CD14-positive monocyte (primary cell): ENCODE results near the gene TNNT2. TPM values are rescaled to one million over a fixed set of nuclear protein-coding genes. Genes with fewer than 3 reads are reported as not detected.

ENCODE experiments used
- DNase-seq, 3 donors: peaks; one replicate each; pipeline ENCODE4 v3.0.0-alpha.2; 2011 to 2022
- H2AFZ ChIP-seq: 2 replicates; pipeline ENCODE4 v1.6.0; 2012; ENCODE audit warnings: mild to moderate bottlenecking, low read depth, low read length, inconsistent platforms; ENCODE audit not compliant: insufficient read depth, poor library complexity, severe bottlenecking
- H3K27ac ChIP-seq, 2 donors: 1 replicate in 1 of 2; 2 replicates in 1 of 2; pipeline ENCODE4 v1.5.1; 2012 to 2013; ENCODE audit warnings: low read length in 2 of 2, control low read depth in 1 of 2, inconsistent platforms in 1 of 2, low read depth in 1 of 2, mild to moderate bottlenecking in 1 of 2
- H3K27me3 ChIP-seq, 2 donors: one replicate each; pipeline versions ENCODE4 v1.6.0 to v1.6.1; 2011 to 2013; ENCODE audit warnings: low read length in 2 of 2; ENCODE audit not compliant: control insufficient read depth in 2 of 2, insufficient read depth in 2 of 2
- H3K36me3 ChIP-seq, 2 donors: replicated peaks in 1 of 2; 1 replicate in 1 of 2; 2 replicates in 1 of 2; pipeline versions ENCODE4 v1.5.1 to v1.6.1; 2012 to 2013; ENCODE audit warnings: low read length in 2 of 2, control low read depth in 1 of 2, inconsistent platforms in 1 of 2, mild to moderate bottlenecking in 1 of 2; ENCODE audit not compliant: insufficient read depth in 2 of 2, control insufficient read depth in 1 of 2
- H3K4me1 ChIP-seq, 2 donors: 1 replicate in 1 of 2; 2 replicates in 1 of 2; pipeline versions ENCODE4 v1.5.1 to v1.6.1; 2012 to 2013; ENCODE audit warnings: low read length in 2 of 2, control low read depth in 1 of 2, inconsistent platforms in 1 of 2, mild to moderate bottlenecking in 1 of 2, moderate library complexity in 1 of 2; ENCODE audit not compliant: insufficient read depth in 2 of 2, control insufficient read depth in 1 of 2
- H3K4me2 ChIP-seq: replicated peaks from 2 replicates; pipeline ENCODE3; 2012; ENCODE audit warnings: low read length, moderate library complexity, mild to moderate bottlenecking; ENCODE audit not compliant: poor library complexity, severe bottlenecking; ENCODE audit errors: extremely low read depth
- H3K4me3 ChIP-seq, 3 experiments: fragments of 200-600 bp in 1 of 3; sonication (generic) in 1 of 3; replicated peaks in 1 of 3; 1 replicate in 2 of 3; 2 replicates in 1 of 3; pipeline ENCODE4 v1.5.1; 2011 to 2013; ENCODE audit warnings: low read length in 3 of 3, mild to moderate bottlenecking in 3 of 3, control low read depth in 2 of 3, low read depth in 2 of 3, inconsistent platforms in 1 of 3, moderate library complexity in 1 of 3
- H3K79me2 ChIP-seq: 2 replicates; pipeline ENCODE4 v1.6.0; 2012; ENCODE audit warnings: mild to moderate bottlenecking, control low read depth, inconsistent platforms, low read length, moderate library complexity; ENCODE audit not compliant: insufficient read depth
- H3K9ac ChIP-seq: 2 replicates; pipeline ENCODE4 v1.6.0; 2017; ENCODE audit warnings: low read length, mild to moderate bottlenecking; ENCODE audit not compliant: insufficient read depth, poor library complexity, severe bottlenecking
- H3K9me3 ChIP-seq, 2 donors: replicated peaks in 1 of 2; 1 replicate in 1 of 2; 2 replicates in 1 of 2; pipeline versions ENCODE4 v1.5.1 to v1.6.1; 2012 to 2013; ENCODE audit warnings: low read length in 2 of 2, control low read depth in 1 of 2; ENCODE audit not compliant: control insufficient read depth in 1 of 2, insufficient read depth in 1 of 2
- H4K20me1 ChIP-seq: 2 replicates; pipeline ENCODE4 v1.6.0; 2012; ENCODE audit warnings: mild to moderate bottlenecking, low read length, control low read depth, moderate library complexity; ENCODE audit not compliant: insufficient read depth
- H3K27ac Mint-ChIP-seq, 7 donors: one replicate each; pipeline ENCODE4 v1.8.0; 2020; ENCODE audit warnings: mild to moderate bottlenecking in 7 of 7, mixed read lengths in 7 of 7, moderate library complexity in 6 of 7, inconsistent platforms in 2 of 7
- H3K27me3 Mint-ChIP-seq, 3 donors: one replicate each; pipeline ENCODE4 v1.8.0; 2021 to 2022; ENCODE audit warnings: low read depth in 3 of 3, mild to moderate bottlenecking in 3 of 3, mixed read lengths in 3 of 3, moderate library complexity in 3 of 3, inconsistent platforms in 1 of 3
- H3K36me3 Mint-ChIP-seq, 2 donors: one replicate each; pipeline ENCODE4 v1.8.0; 2020; ENCODE audit warnings: mixed read lengths in 2 of 2, inconsistent platforms in 1 of 2, mild to moderate bottlenecking in 1 of 2
- H3K4me1 Mint-ChIP-seq: one replicate; pipeline ENCODE4 v1.8.0; 2020; ENCODE audit warnings: mild to moderate bottlenecking, mixed read lengths
- H3K4me3 Mint-ChIP-seq, 2 donors: one replicate each; pipeline ENCODE4 v1.8.0; 2020; ENCODE audit warnings: mild to moderate bottlenecking in 2 of 2, mixed read lengths in 2 of 2, moderate library complexity in 1 of 2
- H3K9me3 Mint-ChIP-seq, 7 donors: one replicate each; pipeline ENCODE4 v1.8.0; 2020 to 2022; ENCODE audit warnings: mixed read lengths in 7 of 7, mild to moderate bottlenecking in 6 of 7, moderate library complexity in 6 of 7, inconsistent platforms in 2 of 7
- WGBS: methylation state at CpG from one replicate; pipeline ENCODE4 v1.1.5; 2013; ENCODE audit warnings: missing lambda C conversion rate; ENCODE audit not compliant: insufficient coverage; 5-methylcytosine and 5-hydroxymethylcytosine counted together
- intact Hi-C, 2 donors: fragments of 100-400 bp; cut with micrococcal nuclease; formaldehyde crosslinking; loops; one replicate each; pipeline versions ENCODE4 v1.15.0 to v1.15.1; 2023
- polyA plus RNA-seq, 3 donors: library from polyadenylated mRNA; depleted of rRNA in 1 of 3; unstranded in 2 of 3; stranded (reverse) in 1 of 3; fragments of 300-500 nt in 2 of 3; fragments of >200 nt in 1 of 3; fragmentation: Illumina TruSeq in 2 of 3; gene quantifications; 1 replicate in 2 of 3; 2 replicates in 1 of 3; pipeline ENCODE4 v1.2.3, GENCODE V29; 2012 to 2021
- TF ChIP-seq, protein P1 (sequence below): fragments of 200-600 bp; IDR thresholded peaks from one replicate; pipeline ENCODE4 v1.8.0; 2022; ENCODE audit warnings: antibody characterized with exemption, mild to moderate bottlenecking

The TNNT2 gene
- polyA plus RNA-seq, 3 donors = not detected

DNA sequence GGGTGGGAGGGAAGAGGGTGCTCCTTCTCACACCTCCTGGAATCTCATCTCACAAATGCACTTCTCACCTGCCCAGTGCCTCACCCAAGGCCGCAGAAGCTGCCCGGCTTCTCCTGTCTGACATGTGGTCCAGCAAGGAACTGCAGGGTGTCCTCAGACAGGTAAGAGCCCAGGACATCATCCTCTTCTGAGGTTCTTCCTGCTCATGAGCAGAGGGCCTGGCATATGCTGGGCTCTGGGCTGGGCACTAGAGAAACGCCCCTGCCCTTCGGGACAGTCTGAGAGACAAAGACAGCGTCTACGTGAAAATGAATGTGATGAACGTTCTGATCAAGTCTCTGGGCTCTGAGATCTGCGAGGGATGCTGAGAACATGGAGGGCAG is 51.8 kb downstream of the TNNT2 start:
- no peak overlapping the region for H3K4me3 ChIP-seq
- no peak overlapping the region for H2AFZ ChIP-seq
- 94% methylated on average over 8 of the region's 8 CpGs for WGBS
- no peaks in the 10 kb centered on the region for H3K4me1 ChIP-seq
- TF ChIP-seq, protein P1, sequence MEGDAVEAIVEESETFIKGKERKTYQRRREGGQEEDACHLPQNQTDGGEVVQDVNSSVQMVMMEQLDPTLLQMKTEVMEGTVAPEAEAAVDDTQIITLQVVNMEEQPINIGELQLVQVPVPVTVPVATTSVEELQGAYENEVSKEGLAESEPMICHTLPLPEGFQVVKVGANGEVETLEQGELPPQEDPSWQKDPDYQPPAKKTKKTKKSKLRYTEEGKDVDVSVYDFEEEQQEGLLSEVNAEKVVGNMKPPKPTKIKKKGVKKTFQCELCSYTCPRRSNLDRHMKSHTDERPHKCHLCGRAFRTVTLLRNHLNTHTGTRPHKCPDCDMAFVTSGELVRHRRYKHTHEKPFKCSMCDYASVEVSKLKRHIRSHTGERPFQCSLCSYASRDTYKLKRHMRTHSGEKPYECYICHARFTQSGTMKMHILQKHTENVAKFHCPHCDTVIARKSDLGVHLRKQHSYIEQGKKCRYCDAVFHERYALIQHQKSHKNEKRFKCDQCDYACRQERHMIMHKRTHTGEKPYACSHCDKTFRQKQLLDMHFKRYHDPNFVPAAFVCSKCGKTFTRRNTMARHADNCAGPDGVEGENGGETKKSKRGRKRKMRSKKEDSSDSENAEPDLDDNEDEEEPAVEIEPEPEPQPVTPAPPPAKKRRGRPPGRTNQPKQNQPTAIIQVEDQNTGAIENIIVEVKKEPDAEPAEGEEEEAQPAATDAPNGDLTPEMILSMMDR = no peak
- H4K20me1 ChIP-seq = no peaks in the 10 kb centered on the region
- intact Hi-C loops = no loop called here
- H3K4me2 ChIP-seq = no peak overlapping the region
- no peaks in the 10 kb centered on the region for H3K79me2 ChIP-seq
- Mint-ChIP-seq H3K4me3 (no peak overlapping the region), H3K27ac (peak overlapping the region in 1 of 7 donors; percentile 37), H3K4me1 (no peaks in the 10 kb centered on the region), H3K36me3 (no peaks in the 10 kb centered on the region), H3K9me3 (no peaks in the 10 kb centered on the region), H3K27me3 (peaks cover 8 to 11% (median 9%) of the 10 kb centered on the region in 3 donors)
- H3K9me3 ChIP-seq = no peaks in the 10 kb centered on the region
- H3K27ac ChIP-seq = no peak overlapping the region
- no peak for DNase-seq
- no peaks in the 10 kb centered on the region for H3K36me3 ChIP-seq
- H3K27me3 ChIP-seq = no peaks in the 10 kb centered on the region
- H3K9ac ChIP-seq = no peak overlapping the region

DNA sequence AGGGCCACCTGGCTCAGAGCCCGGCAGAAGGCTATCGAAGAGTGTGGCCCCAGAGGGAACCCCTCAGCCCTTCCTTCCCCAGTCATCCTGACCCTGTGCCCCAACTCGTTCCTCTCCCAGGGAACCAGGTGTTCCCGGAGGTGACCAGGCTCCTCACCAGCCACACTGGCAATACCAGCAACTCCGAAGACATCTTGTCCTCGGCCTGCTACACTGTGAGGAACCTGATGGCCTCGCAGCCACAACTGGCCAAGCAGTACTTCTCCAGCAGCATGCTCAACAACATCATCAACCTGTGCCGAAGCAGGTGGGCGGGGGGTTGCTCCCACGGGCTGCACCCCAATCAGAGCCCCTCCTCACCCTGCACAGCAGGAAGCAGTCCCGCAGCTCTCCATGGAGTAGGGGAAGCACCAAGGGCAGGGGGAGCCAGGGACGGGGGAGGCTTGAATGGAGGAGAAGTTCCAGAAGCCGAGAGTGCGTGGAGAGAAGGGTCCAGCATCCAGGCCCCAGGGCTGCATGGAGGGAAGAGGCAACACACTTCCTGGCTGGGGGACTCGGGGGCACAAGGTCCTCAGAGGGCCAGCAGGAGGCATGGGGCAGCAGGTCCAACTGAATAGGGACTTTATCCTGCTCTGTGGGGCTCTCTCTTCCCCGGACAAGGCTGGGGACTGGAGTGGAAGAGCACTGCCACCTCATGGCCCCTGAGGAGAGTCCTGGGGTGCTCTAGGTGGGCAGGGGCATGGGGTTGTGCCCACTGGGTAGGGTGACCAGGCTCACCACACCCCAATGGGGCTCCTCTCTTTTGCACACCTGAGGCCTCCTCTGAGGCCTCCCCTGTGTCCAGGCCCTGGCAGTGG is 52.4 kb downstream of the TNNT2 start:
- Histone ChIP-seq H4K20me1 (no peaks in the 10 kb centered on the region), H3K36me3 (no peaks in the 10 kb centered on the region), H3K9me3 (no peaks in the 10 kb centered on the region), H3K27ac (no peak overlapping the region), H2AFZ (no peak overlapping the region), H3K4me1 (no peaks in the 10 kb centered on the region), H3K4me3 (no peak overlapping the region), H3K79me2 (no peaks in the 10 kb centered on the region), H3K9ac (no peak overlapping the region), H3K4me2 (no peak overlapping the region), H3K27me3 (no peaks in the 10 kb centered on the region)
- intact Hi-C loops = no loop called here
- Mint-ChIP-seq H3K4me1 (no peaks in the 10 kb centered on the region), H3K9me3 (no peaks in the 10 kb centered on the region), H3K4me3 (no peak overlapping the region), H3K27ac (no peak overlapping the region), H3K27me3 (peaks cover 7 to 11% (median 7%) of the 10 kb centered on the region in 3 donors), H3K36me3 (no peaks in the 10 kb centered on the region)
- WGBS = 76% methylated on average over 11 of the region's 16 CpGs
- TF ChIP-seq, protein P1 = no peak
- DNase-seq = no peak
